Neuronal stem cell (in vitro differentiated cells): ENCODE results near the gene DIP2C.

ENCODE experiments used
- DNase-seq: peaks from one replicate; pipeline ENCODE4 v3.0.0-alpha.2; 2013; ENCODE audit warnings: low spot score
- H2AFZ ChIP-seq: one replicate; pipeline ENCODE4 v1.6.1; 2013; ENCODE audit warnings: mild to moderate bottlenecking, low read length, inconsistent platforms
- H2AK5ac ChIP-seq: 2 replicates; pipeline ENCODE4 v1.6.1; 2013; ENCODE audit warnings: low read depth, mild to moderate bottlenecking, inconsistent platforms, low read length, moderate library complexity, mixed read lengths
- H2BK120ac ChIP-seq: 2 replicates; pipeline ENCODE4 v1.6.1; 2013; ENCODE audit warnings: low read depth, mild to moderate bottlenecking, inconsistent platforms, low read length, moderate library complexity, mixed read lengths
- H2BK12ac ChIP-seq: one replicate; pipeline ENCODE4 v1.6.1; 2013; ENCODE audit warnings: low read length, inconsistent platforms
- H2BK15ac ChIP-seq: 2 replicates; pipeline ENCODE4 v1.6.1; 2013; ENCODE audit warnings: mild to moderate bottlenecking, low read length, inconsistent platforms, mixed read lengths
- H2BK5ac ChIP-seq: one replicate; pipeline ENCODE4 v1.6.1; 2013; ENCODE audit warnings: inconsistent platforms, mild to moderate bottlenecking, low read length, moderate library complexity
- H3K14ac ChIP-seq: one replicate; pipeline ENCODE4 v1.6.1; 2013; ENCODE audit warnings: low read length, inconsistent platforms
- H3K18ac ChIP-seq: 2 replicates; pipeline ENCODE4 v1.6.1; 2013; ENCODE audit warnings: low read length, inconsistent platforms
- H3K23ac ChIP-seq: 2 replicates; pipeline ENCODE4 v1.6.1; 2013; ENCODE audit warnings: low read depth, mild to moderate bottlenecking, mixed read lengths, low read length, inconsistent platforms; ENCODE audit not compliant: poor library complexity
- H3K27ac ChIP-seq: replicated peaks from 3 replicates; pipeline ENCODE4 v1.5.1; 2013; ENCODE audit warnings: low read length, inconsistent platforms
- H3K27me3 ChIP-seq, 3 experiments: 2 replicates each; pipeline ENCODE4 v1.6.1; 2013; ENCODE audit warnings: low read length in 3 of 3, mild to moderate bottlenecking in 2 of 3, inconsistent platforms in 1 of 3, low read depth in 1 of 3, mixed read lengths in 1 of 3, moderate library complexity in 1 of 3; ENCODE audit not compliant: control insufficient read depth in 3 of 3, insufficient read depth in 3 of 3
- H3K36me3 ChIP-seq, 2 donors: replicated peaks in 1 of 2; 2 replicates each; pipeline ENCODE4 v1.6.1; 2013; ENCODE audit warnings: low read length in 2 of 2; ENCODE audit not compliant: control insufficient read depth in 2 of 2, insufficient read depth in 2 of 2
- H3K4ac ChIP-seq: 2 replicates; pipeline ENCODE4 v1.6.1; 2013; ENCODE audit warnings: inconsistent platforms, mild to moderate bottlenecking, low read length, moderate library complexity
- H3K4me1 ChIP-seq, 2 donors: 1 replicate in 1 of 2; 2 replicates in 1 of 2; pipeline ENCODE4 v1.6.1; 2013; ENCODE audit warnings: low read length in 2 of 2, low read depth in 1 of 2; ENCODE audit not compliant: control insufficient read depth in 2 of 2, insufficient read depth in 1 of 2
- H3K4me2 ChIP-seq: one replicate; pipeline ENCODE4 v1.6.1; 2013; ENCODE audit warnings: mild to moderate bottlenecking, low read length, inconsistent platforms; ENCODE audit not compliant: insufficient read depth, poor library complexity, severe bottlenecking
- H3K4me3 ChIP-seq, 2 donors: 2 replicates each; pipeline ENCODE4 v1.5.1; 2013; ENCODE audit warnings: low read length in 2 of 2, mild to moderate bottlenecking in 2 of 2, inconsistent platforms in 1 of 2, moderate library complexity in 1 of 2
- H3K79me1 ChIP-seq: one replicate; pipeline ENCODE4 v1.6.1; 2013; ENCODE audit warnings: low read depth, mild to moderate bottlenecking, inconsistent platforms, low read length, moderate library complexity
- H3K9ac ChIP-seq: one replicate; pipeline ENCODE4 v1.6.1; 2013; ENCODE audit warnings: mild to moderate bottlenecking, low read depth, low read length, inconsistent platforms; ENCODE audit not compliant: poor library complexity
- H3K9me3 ChIP-seq, 2 donors: replicated peaks in 1 of 2; 2 replicates each; pipeline versions ENCODE3 to v1.6.1; 2013; ENCODE audit warnings: low read length in 2 of 2, mild to moderate bottlenecking in 2 of 2, inconsistent platforms in 1 of 2, low read depth in 1 of 2, mixed read lengths in 1 of 2, moderate library complexity in 1 of 2; ENCODE audit not compliant: control insufficient read depth in 2 of 2, insufficient read depth in 1 of 2
- H4K8ac ChIP-seq: one replicate; pipeline ENCODE4 v1.6.1; 2013; ENCODE audit warnings: low read depth, mild to moderate bottlenecking, inconsistent platforms, low read length, moderate library complexity
- H4K91ac ChIP-seq: one replicate; pipeline ENCODE4 v1.6.1; 2013; ENCODE audit warnings: low read length, low read depth, mild to moderate bottlenecking, inconsistent platforms; ENCODE audit not compliant: poor library complexity
- WGBS, 2 donors: extraction: QIAGEN DNeasy Blood & Tissue Kit; methylation state at CpG; one replicate each; pipeline ENCODE4 v1.1.7; 2013; ENCODE audit warnings: missing lambda C conversion rate in 2 of 2, mixed read lengths in 1 of 2; ENCODE audit not compliant: insufficient read length in 2 of 2, insufficient replicate concordance in 1 of 2; ENCODE audit errors: extremely low coverage in 2 of 2; 5-methylcytosine and 5-hydroxymethylcytosine counted together

Gene DIP2C

DNA sequence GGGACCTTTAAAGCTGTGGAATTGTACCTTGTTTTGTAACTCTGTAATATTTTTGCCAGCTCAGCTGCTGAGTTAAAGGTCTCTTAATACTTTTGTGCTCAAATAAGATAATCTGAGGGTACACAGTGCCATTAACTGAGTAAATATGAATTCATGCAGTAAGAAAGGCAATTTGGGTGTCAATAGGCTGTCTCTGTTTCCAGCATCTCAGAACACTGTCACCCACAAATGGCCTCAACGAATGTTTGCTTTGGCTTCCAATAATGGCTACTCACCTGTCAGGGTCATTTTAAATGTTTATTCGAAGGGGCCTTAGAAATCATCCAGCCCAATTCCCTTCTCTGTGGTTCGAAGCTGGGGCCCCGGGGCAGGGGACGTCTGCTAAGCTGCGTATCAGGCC is 328.8 kb downstream of the DIP2C start:
- Histone ChIP-seq H4K91ac (no peak overlapping the region), H4K8ac (no peak overlapping the region), H3K27ac (no peak overlapping the region), H3K9ac (no peak overlapping the region), H3K4me2 (no peak overlapping the region), H2AK5ac (no peak overlapping the region), H3K4me1 (peaks cover 4 to 6% of the 10 kb centered on the region in 2 donors), H3K79me1 (no peaks in the 10 kb centered on the region), H2BK15ac (no peak overlapping the region), H3K4ac (no peak overlapping the region), H3K4me3 (no peak overlapping the region), H3K23ac (no peak overlapping the region), H3K18ac (no peak overlapping the region), H2BK120ac (no peak overlapping the region), H2BK5ac (no peak overlapping the region), H3K36me3 (peaks cover 28 to 96% of the 10 kb centered on the region in 2 donors), H2AFZ (no peak overlapping the region), H2BK12ac (no peak overlapping the region), H3K9me3 (no peaks in the 10 kb centered on the region), H3K27me3 (no peaks in the 10 kb centered on the region), H3K14ac (no peak overlapping the region)
- no CpG with 5 or more reads among the region's 6 CpGs for WGBS, 2 donors
- no peak for DNase-seq

DNA sequence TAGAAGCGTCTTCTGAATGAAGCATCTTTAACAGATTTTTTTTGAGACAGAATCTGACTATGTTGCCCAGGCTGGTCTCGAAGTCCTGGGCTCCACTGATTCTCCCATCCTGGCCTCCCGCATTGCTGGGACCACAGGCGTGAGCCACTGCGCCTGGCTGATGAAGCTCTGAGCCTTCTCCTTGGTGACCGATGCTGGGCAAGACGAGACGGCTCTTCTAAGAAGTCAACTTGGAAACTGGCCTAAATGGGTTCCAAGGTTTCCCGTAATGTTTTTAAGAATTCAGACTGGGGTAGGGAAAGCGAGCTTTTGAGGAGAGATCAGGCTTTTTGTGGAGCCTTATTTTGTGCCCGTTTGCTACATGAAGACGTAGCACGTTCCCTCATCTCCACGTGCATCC is 329.7 kb downstream of the DIP2C start:
- no CpG with 5 or more reads among the region's 14 CpGs for WGBS, 2 donors
- H3K79me1 ChIP-seq: no peaks in the 10 kb centered on the region
- H2BK15ac ChIP-seq: no peak overlapping the region
- H3K27me3 ChIP-seq: no peaks in the 10 kb centered on the region
- H3K9ac ChIP-seq: no peak overlapping the region
- H3K4me2 ChIP-seq: no peak overlapping the region
- H3K36me3 ChIP-seq: peaks cover 29 to 96% of the 10 kb centered on the region in 2 donors
- H2AFZ ChIP-seq: no peak overlapping the region
- H4K8ac ChIP-seq: no peak overlapping the region
- DNase-seq: no peak
- H2BK120ac ChIP-seq: no peak overlapping the region
- no peaks in the 10 kb centered on the region for H3K9me3 ChIP-seq
- peaks cover 4 to 6% of the 10 kb centered on the region in 2 donors for H3K4me1 ChIP-seq
- H3K4me3 ChIP-seq: no peak overlapping the region
- no peak overlapping the region for H3K23ac ChIP-seq
- H2BK5ac ChIP-seq: no peak overlapping the region
- H3K18ac ChIP-seq: no peak overlapping the region
- no peak overlapping the region for H3K14ac ChIP-seq
- H4K91ac ChIP-seq: no peak overlapping the region
- H2AK5ac ChIP-seq: no peak overlapping the region
- H3K4ac ChIP-seq: no peak overlapping the region
- H2BK12ac ChIP-seq: no peak overlapping the region
- no peak overlapping the region for H3K27ac ChIP-seq

DNA sequence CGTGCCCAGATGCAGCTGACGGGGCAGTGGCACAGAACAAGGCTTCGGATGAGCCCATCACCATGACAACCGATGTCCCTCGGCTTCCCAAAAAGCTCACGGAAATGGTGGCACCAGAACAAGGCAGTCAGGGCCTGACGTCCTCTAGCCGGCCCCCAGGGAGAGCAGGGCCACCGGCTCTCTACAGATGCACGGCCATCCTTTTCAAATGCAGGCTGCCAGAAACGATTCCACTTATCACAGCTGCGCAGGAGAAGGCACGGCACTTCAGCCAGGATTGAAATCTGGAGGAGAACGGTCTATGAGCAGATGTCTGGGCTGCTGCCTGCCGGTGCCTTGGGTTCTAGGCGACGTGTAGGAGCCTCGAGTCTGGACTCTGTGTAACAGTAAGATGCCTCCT is 330.4 kb downstream of the DIP2C start:
- DNase-seq: no peak
- H3K36me3 ChIP-seq: peaks cover 28 to 96% of the 10 kb centered on the region in 2 donors

DNA sequence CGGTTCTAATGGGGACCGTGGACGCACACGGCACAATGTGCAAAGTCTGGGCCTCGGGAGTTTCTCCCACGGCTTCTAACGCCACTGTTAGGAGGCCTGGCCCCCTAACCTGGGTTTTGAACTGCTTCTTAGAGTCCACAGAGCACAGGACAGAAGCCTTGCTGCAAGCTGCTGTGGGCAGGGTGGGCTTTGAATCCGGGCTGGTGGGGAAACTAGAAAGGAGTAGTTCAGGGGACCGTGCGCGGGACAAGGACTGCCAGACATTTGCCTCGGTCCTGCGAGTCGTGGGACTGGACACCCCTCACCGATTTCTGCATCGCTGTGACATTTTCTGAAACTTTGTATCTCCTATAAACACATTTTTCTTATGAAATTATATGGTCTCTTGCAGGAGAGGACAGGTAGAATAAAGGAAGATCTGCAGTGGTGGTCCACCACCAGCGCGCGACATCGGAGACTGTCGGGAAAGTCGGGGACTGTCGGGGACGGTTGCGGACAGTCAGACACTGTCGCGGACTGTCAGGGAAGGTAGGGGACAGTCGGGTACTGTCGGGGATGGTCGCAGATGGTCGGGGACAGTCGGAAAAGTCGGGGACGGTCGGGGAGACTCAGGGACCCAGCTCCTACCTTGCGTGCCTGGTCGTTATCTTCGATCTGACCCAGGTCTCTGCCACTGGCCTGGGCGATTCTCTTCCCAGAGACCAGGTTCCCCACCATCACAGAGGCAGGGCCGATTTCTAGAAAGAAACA is 332.1 kb downstream of the DIP2C start:
- no peak for DNase-seq

More for the DNA sequence above, 330.4 kb downstream of the DIP2C start:
- H2BK12ac ChIP-seq: no peak overlapping the region
- H3K4me2 ChIP-seq: no peak overlapping the region
- H3K9me3 ChIP-seq: no peaks in the 10 kb centered on the region
- peak overlapping the region in 1 of 2 donors; percentile 60 for H3K4me3 ChIP-seq
- no peak overlapping the region for H3K27ac ChIP-seq
- no peak overlapping the region for H3K9ac ChIP-seq
- no peaks in the 10 kb centered on the region for H3K27me3 ChIP-seq
- H2BK120ac ChIP-seq: no peak overlapping the region
- no peak overlapping the region for H3K4ac ChIP-seq
- no peak overlapping the region for H3K14ac ChIP-seq
- no peak overlapping the region for H2BK15ac ChIP-seq
- H4K8ac ChIP-seq: no peak overlapping the region
- peaks cover 4 to 6% of the 10 kb centered on the region in 2 donors for H3K4me1 ChIP-seq
- peak overlapping the region; percentile 46 for H3K23ac ChIP-seq
- H4K91ac ChIP-seq: no peak overlapping the region
- peak overlapping the region; percentile 48 for H3K18ac ChIP-seq
- no peak overlapping the region for H2AFZ ChIP-seq
- no peak overlapping the region for H2BK5ac ChIP-seq
- WGBS, 2 donors: no CpG with 5 or more reads among the region's 18 CpGs
- no peaks in the 10 kb centered on the region for H3K79me1 ChIP-seq
- no peak overlapping the region for H2AK5ac ChIP-seq

More for the DNA sequence above, 332.1 kb downstream of the DIP2C start:
- Histone ChIP-seq H3K27me3 (no peaks in the 10 kb centered on the region), H3K18ac (no peak overlapping the region), H2AFZ (no peak overlapping the region), H3K14ac (no peak overlapping the region), H2AK5ac (no peak overlapping the region), H2BK120ac (no peak overlapping the region), H4K91ac (no peak overlapping the region), H3K9ac (peak overlapping the region; percentile 26), H2BK5ac (no peak overlapping the region), H3K27ac (no peak overlapping the region), H2BK15ac (no peak overlapping the region), H3K9me3 (no peaks in the 10 kb centered on the region), H3K36me3 (peaks cover 31 to 93% of the 10 kb centered on the region in 2 donors), H3K4ac (no peak overlapping the region), H3K23ac (no peak overlapping the region), H3K4me1 (peaks cover 4 to 6% of the 10 kb centered on the region in 2 donors), H3K79me1 (no peaks in the 10 kb centered on the region), H4K8ac (no peak overlapping the region), H3K4me3 (no peak overlapping the region), H2BK12ac (no peak overlapping the region), H3K4me2 (no peak overlapping the region)
- no CpG with 5 or more reads among the region's 40 CpGs for WGBS, 2 donors
